ENCODE measurements around the gene SLC25A42. TPM values are rescaled to one million over a fixed set of nuclear protein-coding genes. Genes with fewer than 3 reads are reported as not detected.
A peak's percentile ranks its signal among the peaks of the same experiment; 100 is the strongest.

Gene SLC25A42
- total RNA-seq, 1 experiment from 2014 or later: 8.0 TPM

- no peak for DNase-seq
- CTCF ChIA-PET: interaction anchor here (0.6 kb wide), 2 partner anchors 31 to 230 kb away, joined by 3 to 8 read pairs; no protein-coding TSS in a partner anchor
- BruUV-seq (replicated peaks): no TSS peak
Observed at GRCh38 chr19:19026299-19026971, 37.4 kb upstream of the SLC25A42 start.

GRCh38 chr19:19027228-19027627 lies 36.6 kb upstream of the SLC25A42 start:
- Histone ChIP-seq H3K9me3 (ENCODE audit: low read length) (no peaks in the 10 kb centered on the region), H3K9ac (ENCODE audit: low read length) (no peak overlapping the region), H3K27ac (ENCODE audit: low read length) (no peak overlapping the region), H3K4me1 (ENCODE audit: insufficient read depth, low read length) (peaks cover 5% of the 10 kb centered on the region; the same call in 1 of the 2 replicates), H3K4me2 (ENCODE audit: low read length) (no peak overlapping the region), H3K36me3 (ENCODE audit: low read depth, low read length) (peaks cover 63% of the 10 kb centered on the region), H3K27me3 (ENCODE audit: low read length) (no peaks in the 10 kb centered on the region), H3K79me2 (ENCODE audit: low read length) (peaks cover 82% of the 10 kb centered on the region), H3K9me2 (replicated peaks; ENCODE audit: low read length) (no peaks in the 10 kb centered on the region), H4K20me1 (ENCODE audit: low read length) (peaks cover 10% of the 10 kb centered on the region; the same call in 1 of the 2 replicates), H2AFZ (ENCODE audit: low read length) (no peak overlapping the region), H3F3A (ENCODE audit: low read length, unreplicated experiment) (no peaks in the 10 kb centered on the region), H3K4me3 (ENCODE audit: low read length) (no peak overlapping the region)
- ChIA-PET CTCF (interaction anchor here (0.6 kb wide), 2 partner anchors 32 to 231 kb away, joined by 3 to 8 read pairs; no protein-coding TSS in a partner anchor), POLR2A (ENCODE audit: unreplicated experiment) (no interaction called here)
- ATAC-seq (no peak), DNase-seq (no peak)
- BruUV-seq (replicated peaks): no TSS peak
- intact Hi-C loops (cut with micrococcal nuclease): no loop called here
- no peak for TF ChIP-seq EZH2 (IDR thresholded peaks at IDR 0.05; ENCODE audit: low read length, unreplicated experiment)
- TF ChIP-seq CTCF (conservative IDR thresholded peaks at IDR 0.05; ENCODE audit: low read depth, low read length): no peak
- no peak for TF ChIP-seq EZH2phosphoT487 (IDR thresholded peaks at IDR 0.05; ENCODE audit: borderline replicate concordance, low read length)

More at GRCh38 chr19:19026299-19026971, 37.4 kb upstream of the SLC25A42 start:
- Histone ChIP-seq H3K79me2 (ENCODE audit: low read length) (peaks cover 80% of the 10 kb centered on the region), H3F3A (ENCODE audit: low read length, unreplicated experiment) (no peaks in the 10 kb centered on the region), H3K27ac (ENCODE audit: low read length) (no peak overlapping the region), H3K9ac (ENCODE audit: low read length) (no peak overlapping the region), H3K36me3 (ENCODE audit: low read depth, low read length) (peaks cover 63% of the 10 kb centered on the region), H3K9me2 (replicated peaks; ENCODE audit: low read length) (no peaks in the 10 kb centered on the region), H4K20me1 (ENCODE audit: low read length) (peaks cover 10% of the 10 kb centered on the region; the same call in 1 of the 2 replicates), H3K4me3 (ENCODE audit: low read length) (no peak overlapping the region), H3K4me2 (ENCODE audit: low read length) (no peak overlapping the region), H3K9me3 (ENCODE audit: low read length) (no peaks in the 10 kb centered on the region), H2AFZ (ENCODE audit: low read length) (no peak overlapping the region), H3K27me3 (ENCODE audit: low read length) (no peaks in the 10 kb centered on the region), H3K4me1 (ENCODE audit: insufficient read depth, low read length) (no peaks in the 10 kb centered on the region)
- ATAC-seq: peak; percentile 80
- intact Hi-C loops (cut with micrococcal nuclease): no loop called here
- POLR2A ChIA-PET (ENCODE audit: unreplicated experiment): no interaction called here
- TF ChIP-seq EZH2phosphoT487 (IDR thresholded peaks at IDR 0.05; ENCODE audit: borderline replicate concordance, low read length) (no peak), CTCF (conservative IDR thresholded peaks at IDR 0.05; ENCODE audit: low read depth, low read length) (peak; percentile 50), EZH2 (IDR thresholded peaks at IDR 0.05; ENCODE audit: low read length, unreplicated experiment) (no peak)

GRCh38 chr19:19028526-19028925 lies 35.3 kb upstream of the SLC25A42 start:
- peaks cover 6% of the 10 kb centered on the region; the same call in 1 of the 2 replicates for H3K4me1 ChIP-seq (ENCODE audit: insufficient read depth, low read length)
- H3K27me3 ChIP-seq (ENCODE audit: low read length): no peaks in the 10 kb centered on the region
- H3K4me2 ChIP-seq (ENCODE audit: low read length): no peak overlapping the region
- POLR2A ChIA-PET (ENCODE audit: unreplicated experiment): no interaction called here
- no peaks in the 10 kb centered on the region for H3K9me2 ChIP-seq (replicated peaks; ENCODE audit: low read length)
- ATAC-seq (no peak), DNase-seq (no peak)
- intact Hi-C loops (cut with micrococcal nuclease): no loop called here
- no peak overlapping the region for H3K9ac ChIP-seq (ENCODE audit: low read length)
- no peaks in the 10 kb centered on the region for H3F3A ChIP-seq (ENCODE audit: low read length, unreplicated experiment)
- H2AFZ ChIP-seq (ENCODE audit: low read length): no peak overlapping the region
- H3K79me2 ChIP-seq (ENCODE audit: low read length): peaks cover 78% of the 10 kb centered on the region
- no TSS peak for BruUV-seq (replicated peaks)
- no peaks in the 10 kb centered on the region for H4K20me1 ChIP-seq (ENCODE audit: low read length)
- H3K4me3 ChIP-seq (ENCODE audit: low read length): no peak overlapping the region
- no peak for TF ChIP-seq EZH2phosphoT487 (IDR thresholded peaks at IDR 0.05; ENCODE audit: borderline replicate concordance, low read length)
- no peak for TF ChIP-seq EZH2 (IDR thresholded peaks at IDR 0.05; ENCODE audit: low read length, unreplicated experiment)
- no peak for TF ChIP-seq CTCF (conservative IDR thresholded peaks at IDR 0.05; ENCODE audit: low read depth, low read length)
- CTCF ChIA-PET: no interaction called here
- H3K36me3 ChIP-seq (ENCODE audit: low read depth, low read length): peaks cover 56% of the 10 kb centered on the region
- H3K27ac ChIP-seq (ENCODE audit: low read length): no peak overlapping the region
- H3K9me3 ChIP-seq (ENCODE audit: low read length): no peaks in the 10 kb centered on the region
